CD4-positive, alpha-beta T cell treated with Interleukin-6 for 4 hours (primary cell): Measurements from ENCODE around the gene ALDH1L2.

ENCODE experiments used
- DNase-seq: peaks from one replicate; pipeline ENCODE4 v3.0.0-alpha.2; 2020; ENCODE audit warnings: mixed read lengths

ALDH1L2 gene

DNA sequence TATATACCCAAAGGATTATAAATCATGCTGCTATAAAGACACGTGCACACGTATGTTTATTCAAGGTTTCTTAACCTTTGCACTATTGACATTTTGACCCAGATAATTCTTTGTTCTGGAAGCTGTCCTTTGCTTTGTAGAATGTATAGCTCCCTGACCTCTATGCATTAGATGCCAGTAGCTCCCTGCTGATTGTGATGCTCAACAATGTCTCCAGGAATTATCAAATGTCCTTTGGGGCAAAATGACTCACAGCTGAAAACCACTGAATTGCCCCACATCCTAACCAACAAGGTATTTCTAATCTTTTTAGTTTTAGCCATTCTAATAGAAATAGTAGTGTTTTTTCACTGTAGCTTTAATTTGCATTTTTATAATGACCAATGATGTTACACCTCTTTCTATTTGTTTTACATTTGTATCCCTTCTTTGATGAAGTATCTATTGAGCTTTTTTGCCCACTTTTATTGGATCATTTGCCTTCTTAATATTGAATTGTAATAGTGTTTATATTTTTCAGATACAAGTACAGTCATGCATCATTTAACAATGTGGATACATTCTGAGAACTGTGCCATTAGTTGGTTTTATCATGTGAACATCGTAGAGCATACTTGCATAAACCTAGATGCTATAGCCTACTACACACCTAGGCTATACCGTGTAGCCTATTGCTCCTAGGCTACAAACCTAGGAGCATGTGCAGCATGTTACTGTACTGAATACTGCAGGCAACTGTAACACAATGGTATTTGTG, 108.5 kb downstream of the ALDH1L2 start:
- no peak for DNase-seq

DNA sequence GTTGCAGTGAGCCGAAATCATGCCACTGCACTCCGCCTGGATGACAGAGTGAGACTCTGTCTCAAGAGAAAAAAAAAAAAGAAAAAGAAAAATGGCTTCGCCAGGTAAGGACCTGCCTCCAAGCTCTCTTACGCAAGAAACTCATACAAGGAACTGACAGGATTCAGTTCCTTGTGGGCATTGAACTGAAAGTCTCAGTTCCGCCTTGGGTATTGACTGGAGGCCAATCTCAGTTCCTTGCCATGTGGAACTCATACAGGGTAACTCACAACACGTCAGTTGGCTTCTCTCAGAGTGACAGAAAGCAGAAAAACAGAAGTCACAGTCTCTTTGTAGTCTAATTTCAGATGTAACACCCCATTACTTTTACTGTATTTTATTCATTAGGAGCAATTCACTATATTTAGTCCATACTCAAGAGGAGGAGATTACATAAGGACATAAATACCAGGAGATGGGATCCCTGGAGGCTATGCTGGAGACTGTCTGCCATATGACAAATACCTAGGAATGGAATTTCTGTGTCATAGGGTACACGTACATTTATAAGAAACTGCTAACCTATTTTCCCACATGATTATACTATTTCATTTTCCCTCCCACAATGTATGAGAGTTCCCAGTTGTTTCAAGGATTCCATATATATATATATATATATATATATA, 109.5 kb downstream of the ALDH1L2 start:
- DNase-seq: no peak

DNA sequence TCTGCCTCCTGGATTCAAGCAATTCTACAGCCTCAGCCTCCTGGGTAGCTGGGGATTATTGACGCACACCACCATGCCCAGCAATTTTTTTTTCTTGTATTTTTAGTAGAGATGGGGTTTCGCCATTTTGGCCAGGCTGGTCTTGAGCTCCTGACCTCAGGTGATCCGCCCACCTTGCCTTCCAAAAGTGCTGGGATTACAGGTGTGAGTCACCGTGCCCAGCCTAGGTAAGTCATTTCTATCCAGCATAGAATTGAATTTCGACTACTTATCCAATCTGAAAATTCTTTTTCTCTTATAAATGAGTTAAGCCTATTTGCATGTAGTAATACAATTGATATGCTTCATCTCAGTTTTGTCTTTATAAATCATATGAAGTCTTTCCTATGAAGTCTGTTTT, 111.0 kb downstream of the ALDH1L2 start:
- no peak for DNase-seq

DNA sequence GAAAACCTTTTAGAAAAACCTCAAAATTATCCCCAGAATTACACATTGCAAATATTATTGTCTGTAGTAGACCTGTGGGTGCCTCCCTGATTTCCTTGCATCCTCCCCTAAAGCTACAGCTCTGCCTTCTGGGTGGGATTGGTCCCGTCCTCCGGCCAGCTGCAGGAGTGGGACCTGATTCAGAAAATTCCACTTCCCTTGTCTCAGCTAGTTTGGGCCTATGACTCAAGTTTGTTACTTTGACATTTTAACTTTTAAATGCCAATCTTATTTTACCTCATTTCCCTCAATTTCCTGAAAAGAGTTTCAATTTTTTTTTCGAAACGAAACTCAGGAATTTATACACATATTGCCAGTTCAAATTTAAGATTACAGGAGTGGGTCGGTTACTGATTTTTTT, 113.0 kb downstream of the ALDH1L2 start:
- DNase-seq: no peak
